AG08396 (cell line): Measurements from ENCODE around the gene TXLNA.

Source experiments
- DNase-seq: peaks from one replicate; pipeline ENCODE4 v3.0.0; 2012; ENCODE audit warnings: low spot score, mixed read lengths

The TXLNA gene

GRCh38 chr1:32215629-32216480 lies 36.4 kb downstream of the TXLNA start:
- DNase-seq = peak; percentile 79

GRCh38 chr1:32216566-32216965 lies 37.1 kb downstream of the TXLNA start:
- no peak for DNase-seq

- no peak for DNase-seq
Observed at GRCh38 chr1:32219022-32219421, 39.5 kb downstream of the TXLNA start.

- DNase-seq = no peak
Observed at GRCh38 chr1:32220746-32221580, 41.5 kb downstream of the TXLNA start.

- DNase-seq = no peak
Observed at GRCh38 chr1:32221581-32221979, 42.1 kb downstream of the TXLNA start.

GRCh38 chr1:32221980-32222755 lies 42.7 kb downstream of the TXLNA start, which contains the start of the genes EIF3I and TMEM234:
TSS of gene EIF3I (plus strand) at chr1:32222407. CDS start at chr1:32222442, 35 bp downstream.
TSS of gene TMEM234 (minus strand) at chr1:32222353. CDS start at chr1:32222322, 31 bp downstream.
- DNase-seq = peak; percentile 92

- DNase-seq = no peak
Observed at GRCh38 chr1:32223683-32224082, 44.2 kb downstream of the TXLNA start.

- no peak for DNase-seq
Observed at GRCh38 chr1:32224285-32224684, 44.8 kb downstream of the TXLNA start.

GRCh38 chr1:32228771-32229170 lies 49.3 kb downstream of the TXLNA start:
- DNase-seq = no peak

- DNase-seq = no peak
Observed at GRCh38 chr1:32231843-32232432, 52.5 kb downstream of the TXLNA start.

GRCh38 chr1:32232558-32233304 lies 53.3 kb downstream of the TXLNA start:
- no peak for DNase-seq

- no peak for DNase-seq
Observed at GRCh38 chr1:32234792-32235191, 55.3 kb downstream of the TXLNA start.

- no peak for DNase-seq
Observed at GRCh38 chr1:32239337-32239736, 59.9 kb downstream of the TXLNA start.

- no peak for DNase-seq
Observed at GRCh38 chr1:32239790-32240139, 60.3 kb downstream of the TXLNA start.

GRCh38 chr1:32240140-32240951 lies 60.9 kb downstream of the TXLNA start:
- peak; percentile 78 for DNase-seq

GRCh38 chr1:32241001-32241763 lies 61.7 kb downstream of the TXLNA start:
- DNase-seq = peak; percentile 63

- peak; percentile 15 for DNase-seq
Observed at GRCh38 chr1:32242341-32242851, 62.9 kb downstream of the TXLNA start.

GRCh38 chr1:32246888-32247273 lies 67.4 kb downstream of the TXLNA start, which contains the start of gene FAM167B:
TSS of gene FAM167B (plus strand) at chr1:32247222. CDS start at chr1:32247422, 200 bp downstream.
- peak; percentile 75 for DNase-seq

GRCh38 chr1:32247452-32247851 lies 68.0 kb downstream of the TXLNA start:
- DNase-seq = peak; percentile 7
